Measurements from ENCODE around the gene KCNE1. TPM values are rescaled to one million over a fixed set of nuclear protein-coding genes. Genes with fewer than 3 reads are reported as not detected.

Gene KCNE1
- total and polyA plus RNA-seq, 2 of the 4 experiments (the other 2 are of a cell fraction), result 0.46 to 0.90 TPM

DNA sequence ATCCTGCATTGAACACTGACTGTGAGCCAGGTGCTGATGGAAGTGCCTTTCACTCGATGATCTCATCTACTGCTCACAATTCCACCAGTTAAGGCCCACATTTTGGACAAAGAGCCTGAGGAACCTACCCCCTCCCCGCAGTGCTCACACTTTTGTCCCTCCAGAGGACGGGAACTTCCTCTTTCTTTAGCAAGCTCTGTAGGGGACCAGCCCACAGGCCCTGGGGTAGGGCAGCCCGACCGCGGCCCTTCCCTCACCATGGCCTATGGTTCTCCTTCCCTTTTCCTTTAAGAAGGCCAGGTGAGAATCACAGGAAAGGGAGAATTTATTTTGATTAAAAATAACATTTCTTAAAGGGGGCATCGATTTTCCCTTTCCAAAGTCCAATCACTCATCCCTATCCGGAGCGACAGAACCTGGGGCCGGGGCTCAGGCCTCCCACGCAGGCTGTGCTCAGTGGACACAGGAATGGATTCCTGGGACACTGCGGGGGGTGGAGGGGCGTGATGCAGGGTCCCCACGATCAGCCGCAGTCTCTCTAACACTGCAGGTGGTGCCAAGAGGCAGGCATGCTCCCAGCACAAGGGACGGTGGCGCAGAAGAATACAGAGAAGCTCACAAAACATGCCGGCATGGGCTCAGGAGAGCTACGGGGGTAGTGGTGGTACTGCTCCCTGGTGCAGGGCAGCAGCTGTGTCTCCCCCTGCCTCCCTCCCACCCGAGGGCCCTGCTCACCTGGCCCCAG lies 8.9 kb upstream of the KCNE1 start:
- dilution Hi-C loops (cut with HindIII; ENCODE audit: low sequenced_read_pairs, unreplicated experiment) (no loop called here), in situ Hi-C loops (cut with MboI; ENCODE audit: low sequenced_read_pairs) (loop anchor here (5.0 kb wide), 1 partner anchor 66 kb away; no protein-coding TSS in a partner anchor), intact Hi-C loops (cut with micrococcal nuclease) (no loop called here)
- Histone ChIP-seq H4K8ac (ENCODE audit: low read depth in 2 of 2, low read length in 2 of 2) (no peak overlapping the region), H4K91ac (ENCODE audit: insufficient read depth, low read depth, low read length) (no peak overlapping the region), H3K9ac (ENCODE audit: low read depth, low read length) (no peak overlapping the region), H3K9me3 (ENCODE audit: control insufficient read depth, insufficient read depth, low read length) (no peaks in the 10 kb centered on the region), H3K4me2 (ENCODE audit: low read depth, low read length) (no peak overlapping the region), H3K23ac (ENCODE audit: low read depth, low read length) (no peak overlapping the region), H3K27ac (ENCODE audit: insufficient read depth, low read length) (no peak overlapping the region), H3K79me1 (ENCODE audit: low read depth in 1 of 2, low read length in 2 of 2) (peaks cover 25 to 72% of the 10 kb centered on the region in 2 experiments), H2BK15ac (ENCODE audit: low read depth, low read length) (no peak overlapping the region), H4K5ac (ENCODE audit: low read depth, low read length) (no peak overlapping the region; the same call in 1 of the 2 replicates), H3K4ac (ENCODE audit: low read depth, low read length) (no peak overlapping the region), H3K14ac (replicated peaks; ENCODE audit: low read depth, low read length) (no peak overlapping the region), H3K4me3 (ENCODE audit: insufficient read depth, low read depth, low read length) (no peak overlapping the region), H3K4me1 (ENCODE audit: control insufficient read depth, insufficient read depth, low read length) (peaks cover 17% of the 10 kb centered on the region), H3K27me3 (ENCODE audit: control insufficient read depth, insufficient read depth, low read length) (no peaks in the 10 kb centered on the region), H3K56ac (ENCODE audit: extremely low read depth, insufficient read depth, low read length) (no peak overlapping the region), H2BK20ac (ENCODE audit: low read depth, low read length) (no peak overlapping the region), H2BK5ac (ENCODE audit: low read depth, low read length, poor library complexity, severe bottlenecking) (no peak overlapping the region), H2AFZ (replicated peaks; ENCODE audit: low read length, poor library complexity) (peak overlapping the region; percentile 4), H2AK5ac (ENCODE audit: low read depth, low read length) (no peak overlapping the region), H2AK9ac (replicated peaks; ENCODE audit: low read depth, low read length, poor library complexity) (no peak overlapping the region), H2BK120ac (ENCODE audit: low read depth, low read length) (no peak overlapping the region), H4K20me1 (ENCODE audit: insufficient read depth, low read length) (peaks cover 65% of the 10 kb centered on the region), H3K18ac (ENCODE audit: low read depth, low read length) (no peak overlapping the region), H3K36me3 (ENCODE audit: control insufficient read depth, insufficient read depth, low read length) (peaks cover 57% of the 10 kb centered on the region), H3K9me1 (ENCODE audit: insufficient read depth, low read length) (peaks cover 22% of the 10 kb centered on the region)
- CTCF ChIA-PET, result no interaction called here
- ATAC-seq (ENCODE audit: low read depth) (no peak), DNase-seq (no peak)
- WGBS, 2 experiments (ENCODE audit: extremely low coverage in 2 of 2, insufficient read length in 1 of 2), result 93% methylated on average over 5 of the region's 20 CpGs; no CpG with 5 or more reads in 1 of the 2 experiments
- POLR2A ChIA-PET (ENCODE audit: unreplicated experiment), result no interaction called here
- BruUV-seq (replicated peaks), result no TSS peak
- TF ChIP-seq CHD1 (IDR thresholded peaks at IDR 0.05; ENCODE audit: low read depth, low read length), result no peak
- TF ChIP-seq FOS (IDR thresholded peaks at IDR 0.05; ENCODE audit: low read depth, low read length), result no peak
- no peak for TF ChIP-seq MAZ (IDR thresholded peaks at IDR 0.05; ENCODE audit: borderline replicate concordance, low read depth, low read length)
- TF ChIP-seq BHLHE40 (IDR thresholded peaks at IDR 0.05; ENCODE audit: low read depth, low read length), result no peak
- TF ChIP-seq POLR2A (IDR thresholded peaks at IDR 0.05; ENCODE audit: low read depth, low read length), result no peak
- no peak for TF ChIP-seq RAD21 (IDR thresholded peaks at IDR 0.05; ENCODE audit: low read length)
- TF ChIP-seq USF2 (IDR thresholded peaks at IDR 0.05; ENCODE audit: low read depth, low read length), result no peak
- no peak for TF ChIP-seq ELK1 (IDR thresholded peaks at IDR 0.05; ENCODE audit: borderline replicate concordance, low read depth, low read length)
- TF ChIP-seq RFX5 (IDR thresholded peaks at IDR 0.05; ENCODE audit: low read depth, low read length), result no peak
